ENCODE data around the gene ADPRS. TPM values are rescaled to one million over a fixed set of nuclear protein-coding genes. Genes with fewer than 3 reads are reported as not detected.
A peak's percentile ranks its signal among the peaks of the same experiment; 100 is the strongest.

The ADPRS gene
- total RNA-seq: 21.8 TPM
- long read RNA-seq, transcript ADPRHL2-201 (6 exons, 1,668 nt): major isoform, 255 of 279 reads
- long read RNA-seq, partial matches to known transcripts: 18 of 279 reads
- long read RNA-seq, other reads (novel, unspliced or antisense): 6 of 279 reads

DNA sequence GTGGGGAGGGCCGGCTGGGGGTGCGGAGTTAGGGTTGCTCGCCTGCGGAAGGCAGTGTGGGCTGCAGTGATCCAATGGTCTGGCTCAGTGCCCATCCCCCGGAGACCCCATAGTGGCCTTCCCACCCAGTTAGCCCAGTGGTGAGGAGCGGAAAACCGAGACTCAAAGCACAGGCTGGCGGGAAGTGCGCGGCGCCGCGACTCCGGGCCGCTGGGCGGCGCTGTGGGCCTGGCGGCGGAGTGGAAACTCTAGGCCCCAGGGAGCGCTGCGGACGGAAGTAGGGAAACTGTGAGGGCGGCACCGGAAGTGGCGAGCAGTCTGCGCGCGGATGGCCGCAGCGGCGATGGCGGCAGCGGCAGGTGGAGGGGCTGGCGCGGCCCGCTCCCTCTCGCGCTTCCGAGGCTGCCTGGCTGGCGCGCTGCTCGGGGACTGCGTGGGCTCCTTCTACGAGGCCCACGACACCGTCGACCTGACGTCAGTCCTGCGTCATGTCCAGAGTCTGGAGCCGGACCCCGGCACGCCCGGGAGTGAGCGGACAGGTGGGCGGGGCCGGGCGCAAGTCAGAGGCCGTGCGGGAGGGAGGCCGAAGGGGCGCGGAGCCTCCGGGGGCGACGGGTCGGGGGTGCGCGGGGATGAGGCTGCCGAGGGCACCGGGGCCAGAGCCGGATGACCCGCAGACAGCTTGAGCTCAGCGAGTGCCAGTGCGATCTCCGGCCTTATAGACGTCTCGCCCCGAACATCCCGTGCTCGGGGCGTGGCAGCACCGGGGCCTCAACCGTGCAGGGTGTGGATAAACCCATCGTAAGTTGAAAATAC is at the start of gene ADPRS:
TSS of gene ADPRS (plus strand) at position 316 of the 816 bp plus-strand sequence. CDS start at position 329, 13 bp downstream.
- peak; percentile 96 for DNase-seq (ENCODE audit: low spot score)

DNA sequence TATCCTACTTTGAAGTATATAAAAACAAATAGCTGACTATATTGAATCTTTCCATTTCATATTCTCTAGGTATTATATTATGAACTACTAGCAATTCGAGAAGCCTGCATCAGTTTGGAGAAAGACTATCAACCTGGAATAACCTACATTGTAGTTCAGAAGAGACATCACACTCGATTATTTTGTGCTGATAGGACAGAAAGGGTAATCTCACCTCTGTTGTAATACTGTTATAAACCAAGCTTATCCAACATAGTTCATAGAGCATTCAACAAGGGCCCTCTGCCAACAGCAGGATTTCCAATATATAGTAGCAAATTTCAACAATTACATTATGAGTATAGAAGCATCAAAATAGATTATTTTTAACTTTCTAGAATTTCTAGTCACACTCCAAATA is 48.5 kb upstream of the ADPRS start:
- no peak for DNase-seq (ENCODE audit: low spot score)

- DNase-seq (ENCODE audit: low spot score): no peak
These were observed 36.9 kb upstream of the ADPRS start for GRCh38 chr1:36051821-36052220.

DNA sequence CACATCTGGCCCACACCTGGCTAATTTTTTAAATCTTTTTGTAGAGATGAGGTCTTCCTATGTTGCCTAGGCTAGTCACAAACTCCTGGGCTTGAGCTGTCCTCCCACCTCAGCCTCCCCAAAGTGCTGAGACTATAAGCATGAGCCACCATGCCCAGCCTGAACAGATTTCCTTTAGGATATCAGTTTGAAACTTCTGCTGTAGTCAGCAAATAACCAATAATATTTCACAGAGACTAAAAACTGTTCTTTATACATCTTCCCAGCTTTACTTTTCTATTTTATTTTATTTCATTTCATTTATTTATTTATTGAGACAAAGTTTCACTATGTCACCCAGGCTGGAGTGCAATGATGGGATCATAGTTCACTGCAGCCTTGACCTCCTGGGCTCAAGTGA is 34.7 kb upstream of the ADPRS start:
- DNase-seq (ENCODE audit: low spot score): no peak

DNA sequence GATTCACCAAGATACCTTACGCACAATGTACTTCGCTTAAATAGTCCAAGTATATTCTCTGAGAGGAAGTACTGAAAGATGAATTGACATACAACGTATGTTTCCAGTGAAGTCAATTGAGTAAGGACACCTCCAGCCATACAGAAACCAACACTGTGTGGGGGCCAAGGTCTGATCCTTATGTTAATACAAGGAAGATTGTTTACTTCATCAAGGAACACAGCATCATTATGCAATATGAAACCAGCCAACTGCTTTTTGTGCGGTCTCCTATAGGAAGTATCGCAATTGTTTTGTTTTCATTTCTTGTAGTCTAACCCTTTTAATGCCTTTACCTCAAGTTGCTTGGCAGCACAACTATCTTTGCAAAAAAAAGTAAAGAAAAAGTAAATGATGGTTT is 33.0 kb upstream of the ADPRS start:
- no peak for DNase-seq (ENCODE audit: low spot score)

GRCh38 chr1:36062315-36062714 is 26.4 kb upstream of the ADPRS start:
- no peak for DNase-seq (ENCODE audit: low spot score)

GRCh38 chr1:36067871-36068270 is 20.8 kb upstream of the ADPRS start:
- DNase-seq (ENCODE audit: low spot score): no peak

DNA sequence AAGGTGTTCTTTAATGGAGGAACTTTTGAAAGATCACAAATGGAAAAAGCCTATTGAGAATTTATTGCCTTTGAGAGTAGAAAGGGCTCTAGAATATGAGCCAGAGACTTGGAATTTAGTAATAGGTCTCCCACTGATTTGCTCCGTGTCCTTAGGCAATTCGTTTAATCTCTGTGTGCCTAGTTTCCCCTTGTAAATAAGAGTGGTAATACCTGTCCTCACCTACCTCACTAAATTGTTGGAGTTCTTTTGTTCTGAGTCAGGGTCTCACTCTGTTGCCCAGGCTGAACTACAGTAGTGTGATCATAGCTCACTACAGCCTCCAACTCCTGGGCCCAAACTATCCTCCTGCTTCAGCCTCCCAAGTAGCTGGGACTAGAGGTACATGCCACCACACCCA is 19.8 kb upstream of the ADPRS start:
- no peak for DNase-seq (ENCODE audit: low spot score)

DNA sequence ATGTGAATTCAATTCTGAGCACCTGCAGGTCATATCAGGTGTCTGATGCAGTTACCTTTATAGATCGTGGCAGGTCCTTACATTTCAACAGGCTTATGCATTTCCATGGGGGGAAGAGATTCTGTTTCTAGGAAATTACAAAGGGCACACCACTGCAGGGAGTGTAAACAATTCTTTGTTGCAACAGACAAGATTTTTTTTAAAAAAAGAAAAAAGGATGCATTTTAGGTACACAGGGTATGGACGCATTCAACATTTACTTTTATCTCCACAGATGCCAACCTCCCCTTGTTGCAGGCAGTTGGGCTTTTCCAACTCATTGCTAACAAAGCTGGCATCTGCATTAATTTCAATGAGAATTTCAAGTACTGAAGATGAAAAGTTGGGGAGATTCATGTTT is 18.3 kb upstream of the ADPRS start:
- DNase-seq (ENCODE audit: low spot score): no peak

GRCh38 chr1:36076979-36077573 is 11.6 kb upstream of the ADPRS start:
- no peak for DNase-seq (ENCODE audit: low spot score)

GRCh38 chr1:36080236-36080635 is 8.5 kb upstream of the ADPRS start:
- no peak for DNase-seq (ENCODE audit: low spot score)

GRCh38 chr1:36080801-36081200 is 7.9 kb upstream of the ADPRS start:
- DNase-seq (ENCODE audit: low spot score): no peak

GRCh38 chr1:36081926-36082485 is 6.7 kb upstream of the ADPRS start:
- no peak for DNase-seq (ENCODE audit: low spot score)

GRCh38 chr1:36083219-36083618 is 5.5 kb upstream of the ADPRS start:
- no peak for DNase-seq (ENCODE audit: low spot score)

GRCh38 chr1:36083635-36084496 is 4.8 kb upstream of the ADPRS start, which contains the start of gene TEKT2:
Gene TEKT2, plus strand, starts transcription at chr1:36084094. Its CDS starts 828 bp downstream, at chr1:36084922.
- DNase-seq (ENCODE audit: low spot score): peak; percentile 89

GRCh38 chr1:36084497-36085115 is 4.1 kb upstream of the ADPRS start:
- DNase-seq (ENCODE audit: low spot score): no peak

GRCh38 chr1:36085126-36085525 is 3.6 kb upstream of the ADPRS start:
- peak; percentile 39 for DNase-seq (ENCODE audit: low spot score)

DNA sequence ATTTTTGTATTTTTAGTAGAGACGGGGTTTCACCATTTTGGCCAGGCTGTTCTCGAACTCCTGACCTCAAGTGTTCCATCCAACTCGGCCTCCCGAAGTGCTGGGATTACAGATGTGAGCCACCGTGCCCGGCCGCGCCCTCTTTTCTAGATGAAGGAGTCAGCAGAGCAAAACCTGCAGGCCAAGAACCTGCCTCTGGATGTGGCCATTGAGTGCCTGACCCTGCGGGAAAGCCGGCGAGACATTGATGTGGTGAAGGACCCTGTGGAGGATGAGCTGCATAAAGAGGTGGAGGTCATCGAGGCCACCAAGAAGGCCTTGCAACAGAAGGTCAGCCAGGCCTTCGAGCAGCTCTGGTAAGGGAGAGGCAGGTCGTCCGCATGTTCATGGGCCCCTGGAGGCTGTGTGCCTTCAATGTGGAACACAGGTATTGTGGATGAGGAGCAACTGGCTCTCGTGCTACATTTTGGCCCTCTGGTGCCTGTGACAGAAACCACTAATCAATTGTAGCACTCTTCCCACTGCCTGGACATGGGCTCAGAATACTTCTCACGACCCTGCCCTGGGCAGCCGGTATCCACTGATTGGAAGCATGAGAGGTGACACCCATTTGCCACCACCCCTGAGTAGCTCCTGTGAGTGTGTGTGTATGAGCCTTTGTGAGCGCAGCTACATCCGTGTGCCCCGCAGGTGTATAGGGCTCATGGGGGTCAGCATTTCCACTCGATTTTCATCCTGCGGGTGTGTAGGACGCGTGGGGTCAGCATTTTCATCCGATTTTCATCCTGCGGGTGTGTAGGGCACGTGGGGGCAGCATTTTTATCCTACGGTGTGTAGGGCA is 2.8 kb upstream of the ADPRS start:
- DNase-seq (ENCODE audit: low spot score): peak; percentile 85

DNA sequence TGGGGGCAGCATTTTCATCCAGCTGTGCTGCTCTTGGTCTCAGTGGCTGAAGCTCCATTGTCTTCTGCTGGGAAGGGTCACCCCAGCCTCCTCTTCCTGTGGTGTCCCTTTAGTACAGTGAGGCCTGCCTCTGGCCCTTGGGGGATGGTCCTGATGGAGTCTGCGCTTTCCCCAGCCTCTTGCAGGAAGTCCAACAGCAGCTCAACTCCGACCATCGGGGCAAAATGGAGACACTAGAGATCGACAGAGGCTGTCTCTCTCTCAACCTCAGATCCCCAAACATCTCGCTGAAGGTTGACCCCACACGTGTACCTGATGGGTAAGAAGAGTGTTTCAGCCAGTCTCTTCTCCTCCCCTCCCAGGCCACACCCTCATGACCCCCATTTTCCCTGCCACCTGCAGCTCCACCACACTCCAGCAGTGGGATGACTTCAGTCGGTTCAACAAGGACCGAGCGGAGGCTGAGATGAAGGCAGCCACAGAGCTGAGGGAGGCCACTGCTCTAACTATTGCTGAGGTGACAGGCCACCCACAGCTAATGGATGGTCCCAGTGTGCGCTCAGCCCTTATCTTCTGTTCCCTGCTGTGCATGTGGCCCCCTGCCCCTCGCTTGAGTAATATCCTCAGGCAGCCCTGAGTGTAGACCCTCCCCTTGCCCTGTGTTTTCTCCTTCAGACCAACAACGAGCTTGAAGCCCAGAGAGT is 2.0 kb upstream of the ADPRS start:
- DNase-seq (ENCODE audit: low spot score): peak; percentile 72

Data from mesenteric fat pad (tissue), 1 donor.